AG09309 (cell line): ENCODE data around the gene CENPO.
"Not testable (repeated sequence)": the region's sequence is repeated elsewhere in the genome, so short reads cannot be mapped to it uniquely, and the experiment has no call there.

Source experiments
- DNase-seq: peaks from one replicate; pipeline ENCODE4 v3.0.0-alpha.2; 2010; ENCODE audit warnings: low read depth
- H3K4me3 ChIP-seq: 2 replicates; pipeline ENCODE4 v1.5.1; 2011; ENCODE audit warnings: mild to moderate bottlenecking, low read depth, low read length, moderate library complexity; ENCODE audit not compliant: control insufficient read depth
- TF ChIP-seq, protein P1 (sequence below): IDR thresholded peaks from 2 replicates; pipeline ENCODE4 v1.5.1; 2011; ENCODE audit warnings: mild to moderate bottlenecking, low read depth, low read length, inconsistent platforms; ENCODE audit not compliant: insufficient read depth, control insufficient read depth; ENCODE audit errors: missing control alignments

CENPO gene

DNA sequence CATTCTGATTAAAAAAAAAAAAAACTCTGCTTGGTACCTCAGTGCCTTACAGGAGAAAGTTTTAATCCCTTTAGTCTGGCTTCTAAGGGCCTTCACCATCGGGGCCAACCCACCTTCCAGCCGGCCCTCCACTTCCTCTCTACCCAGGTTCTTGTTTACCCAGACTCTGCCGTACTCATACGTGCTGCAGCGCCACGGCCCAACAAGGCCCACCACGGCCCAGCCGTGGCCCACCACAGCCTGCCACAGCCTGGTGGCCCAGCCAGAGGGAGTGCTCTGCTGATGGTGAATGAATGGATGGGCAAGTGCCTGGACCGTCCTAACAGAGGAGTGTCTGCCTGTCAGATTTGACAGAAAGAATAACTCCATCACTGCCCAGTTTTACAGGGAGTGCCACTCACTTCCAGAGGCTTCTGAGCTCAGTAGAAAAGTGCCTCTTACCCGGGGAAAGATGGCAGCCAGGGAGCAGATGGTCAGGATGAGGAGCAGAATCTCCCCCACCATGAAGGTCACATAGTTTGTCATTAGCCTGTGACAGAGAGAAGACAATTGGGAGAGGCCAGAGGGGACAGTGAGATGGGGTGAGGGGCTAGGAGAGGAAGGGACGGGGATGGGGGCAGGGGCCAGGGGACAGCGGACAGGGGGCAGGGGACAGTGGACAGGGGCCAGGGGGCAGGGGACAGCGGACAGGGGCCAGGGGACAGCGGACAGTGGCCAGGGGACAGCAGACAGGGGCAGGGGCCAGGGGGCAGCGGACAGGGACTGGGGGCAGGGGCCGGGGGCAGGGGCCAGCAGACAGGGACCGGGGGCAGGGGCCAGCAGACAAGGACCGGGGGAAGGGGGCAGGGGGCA is 38.2 kb downstream of the CENPO start:
- no peak overlapping the region for H3K4me3 ChIP-seq
- no peak for DNase-seq
- TF ChIP-seq, protein P1, sequence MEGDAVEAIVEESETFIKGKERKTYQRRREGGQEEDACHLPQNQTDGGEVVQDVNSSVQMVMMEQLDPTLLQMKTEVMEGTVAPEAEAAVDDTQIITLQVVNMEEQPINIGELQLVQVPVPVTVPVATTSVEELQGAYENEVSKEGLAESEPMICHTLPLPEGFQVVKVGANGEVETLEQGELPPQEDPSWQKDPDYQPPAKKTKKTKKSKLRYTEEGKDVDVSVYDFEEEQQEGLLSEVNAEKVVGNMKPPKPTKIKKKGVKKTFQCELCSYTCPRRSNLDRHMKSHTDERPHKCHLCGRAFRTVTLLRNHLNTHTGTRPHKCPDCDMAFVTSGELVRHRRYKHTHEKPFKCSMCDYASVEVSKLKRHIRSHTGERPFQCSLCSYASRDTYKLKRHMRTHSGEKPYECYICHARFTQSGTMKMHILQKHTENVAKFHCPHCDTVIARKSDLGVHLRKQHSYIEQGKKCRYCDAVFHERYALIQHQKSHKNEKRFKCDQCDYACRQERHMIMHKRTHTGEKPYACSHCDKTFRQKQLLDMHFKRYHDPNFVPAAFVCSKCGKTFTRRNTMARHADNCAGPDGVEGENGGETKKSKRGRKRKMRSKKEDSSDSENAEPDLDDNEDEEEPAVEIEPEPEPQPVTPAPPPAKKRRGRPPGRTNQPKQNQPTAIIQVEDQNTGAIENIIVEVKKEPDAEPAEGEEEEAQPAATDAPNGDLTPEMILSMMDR: no peak

DNA sequence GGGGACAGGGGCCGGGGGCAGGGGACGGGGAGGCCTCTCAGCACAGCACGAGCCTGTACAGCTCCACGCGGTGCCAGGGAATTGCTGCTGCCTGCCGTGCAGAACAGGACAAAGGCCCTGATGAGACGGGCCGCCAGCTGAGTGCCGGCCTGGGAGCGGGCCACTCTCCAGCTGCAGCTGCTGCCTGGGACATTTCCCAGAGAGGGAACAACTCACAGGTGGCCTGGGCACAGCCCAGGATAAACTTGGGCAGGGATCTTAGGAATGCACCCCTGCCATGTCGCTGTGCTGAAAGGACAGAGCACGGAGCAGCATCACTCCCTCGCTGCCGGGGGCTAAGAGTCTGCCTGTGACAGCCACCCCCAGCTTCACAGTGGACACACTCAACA is 38.8 kb downstream of the CENPO start:
- TF ChIP-seq, protein P1: no peak
- no peak overlapping the region for H3K4me3 ChIP-seq
- no peak for DNase-seq

DNA sequence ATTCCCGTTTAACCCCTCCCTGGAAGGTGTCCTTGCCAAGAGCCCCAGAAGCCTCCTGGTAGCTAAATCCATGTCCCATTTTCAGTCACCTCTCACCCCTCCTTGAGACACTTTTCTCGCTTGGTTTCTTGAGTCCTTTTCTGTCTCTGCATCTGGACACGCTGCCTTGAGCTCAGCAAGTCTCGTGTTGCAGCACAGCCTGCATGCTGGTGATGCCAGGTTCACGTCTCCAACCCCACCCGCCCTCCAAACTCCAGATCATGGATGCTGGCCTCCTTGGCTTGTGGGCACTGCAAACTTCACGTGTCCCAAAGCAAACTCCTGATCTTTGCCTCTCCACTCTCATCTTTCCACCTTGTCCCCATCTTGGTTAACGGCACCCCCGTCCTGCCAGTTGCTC is 39.3 kb downstream of the CENPO start:
- H3K4me3 ChIP-seq: no peak overlapping the region
- TF ChIP-seq, protein P1: no peak
- no peak for DNase-seq

GRCh38 chr2:24832931-24833701 is 39.9 kb downstream of the CENPO start:
- TF ChIP-seq, protein P1: no peak
- H3K4me3 ChIP-seq: no peak overlapping the region
- DNase-seq: no peak

- H3K4me3 ChIP-seq: no peak overlapping the region
- DNase-seq: no peak
- TF ChIP-seq, protein P1: no peak
Measured at GRCh38 chr2:24833821-24834732, 40.9 kb downstream of the CENPO start.

DNA sequence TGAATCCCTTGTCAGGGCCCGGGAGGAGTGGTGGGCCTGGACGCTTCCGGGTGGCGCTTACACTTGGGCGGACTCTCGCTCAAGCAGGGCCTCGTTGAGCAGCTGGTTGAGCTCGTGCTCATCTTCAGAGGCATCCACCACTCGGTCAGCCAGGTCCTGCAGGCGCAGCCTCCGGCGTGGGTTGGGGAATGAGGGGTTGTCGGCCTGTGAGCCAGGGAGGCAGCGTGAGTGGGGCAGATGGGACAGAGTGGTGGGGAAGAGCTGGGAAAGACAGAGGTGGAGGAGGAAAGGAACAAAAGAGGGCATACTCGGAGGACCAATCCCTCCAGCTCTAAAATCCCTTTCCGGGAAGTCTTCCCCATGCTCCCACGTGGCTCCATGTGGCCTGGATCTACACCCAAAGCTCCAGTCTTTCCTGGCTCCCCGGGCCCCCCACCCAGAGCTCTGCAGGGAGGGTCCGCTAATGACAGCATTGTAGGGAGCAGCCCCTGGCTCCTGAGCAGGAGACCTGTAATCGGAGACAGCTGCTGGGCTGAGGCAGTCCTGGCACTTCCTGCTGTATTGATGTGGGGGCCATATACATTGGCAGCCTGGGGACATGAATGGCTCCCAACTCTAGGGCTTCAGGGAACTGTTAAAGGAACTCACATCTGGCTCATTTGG is 41.6 kb downstream of the CENPO start:
- no peak for DNase-seq
- TF ChIP-seq, protein P1: no peak
- H3K4me3 ChIP-seq: no peak overlapping the region

DNA sequence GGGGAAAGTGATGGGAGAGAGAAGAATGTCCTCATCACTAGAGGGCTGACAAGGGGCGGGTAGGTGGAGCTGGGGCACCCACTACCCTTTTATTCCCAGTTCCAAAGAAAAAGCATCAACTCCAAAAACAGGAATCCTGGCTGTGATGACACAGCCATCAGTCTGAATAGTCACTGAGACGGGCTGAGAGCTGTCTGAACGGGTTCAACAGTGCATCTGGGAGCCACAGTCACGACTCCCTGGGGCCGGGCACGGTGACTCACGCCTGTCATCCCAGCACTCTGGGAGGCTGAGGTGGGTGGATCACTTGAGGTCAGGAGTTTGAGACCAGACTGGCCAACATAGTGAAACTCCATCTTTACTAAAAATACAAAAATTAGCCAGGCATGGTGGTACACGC is 42.2 kb downstream of the CENPO start:
- DNase-seq, H3K4me3 ChIP-seq: not testable (repeated sequence)
